Trophoblast cell (in vitro differentiated cells and primary cell): ENCODE results near the gene AMN.
"Not testable (repeated sequence)": the region's sequence is repeated elsewhere in the genome, so short reads cannot be mapped to it uniquely, and the experiment has no call there.

ENCODE experiments used
- DNase-seq, 2 donors: peaks; one replicate each; pipeline ENCODE4 v3.0.0-alpha.2; 2016
- H2AFZ ChIP-seq: 2 replicates; pipeline ENCODE4 v1.6.1; 2013; ENCODE audit warnings: low read length, moderate library complexity, mild to moderate bottlenecking; ENCODE audit not compliant: insufficient read depth, poor library complexity
- H2AK5ac ChIP-seq: 2 replicates; pipeline ENCODE4 v1.6.1; 2013; ENCODE audit warnings: mild to moderate bottlenecking, low read length
- H2BK120ac ChIP-seq: 2 replicates; pipeline ENCODE4 v1.6.1; 2013; ENCODE audit warnings: low read length, mild to moderate bottlenecking, moderate library complexity; ENCODE audit not compliant: insufficient read depth, poor library complexity
- H2BK12ac ChIP-seq: 2 replicates; pipeline ENCODE4 v1.6.1; 2013; ENCODE audit warnings: mild to moderate bottlenecking, low read length, moderate library complexity
- H2BK5ac ChIP-seq: 2 replicates; pipeline ENCODE4 v1.6.1; 2013; ENCODE audit warnings: low read length, low read depth, moderate library complexity, mild to moderate bottlenecking; ENCODE audit not compliant: poor library complexity
- H3K14ac ChIP-seq: 2 replicates; pipeline ENCODE4 v1.6.1; 2013; ENCODE audit warnings: mild to moderate bottlenecking, low read length
- H3K18ac ChIP-seq: 2 replicates; pipeline ENCODE4 v1.6.1; 2013; ENCODE audit warnings: mild to moderate bottlenecking, low read length
- H3K23ac ChIP-seq: 2 replicates; pipeline ENCODE4 v1.6.1; 2013; ENCODE audit warnings: low read length
- H3K27ac ChIP-seq: 2 replicates; pipeline ENCODE4 v1.5.1; 2013; ENCODE audit warnings: low read depth, mild to moderate bottlenecking, inconsistent platforms, low read length, moderate library complexity
- H3K27me3 ChIP-seq: 2 replicates; pipeline ENCODE4 v1.6.1; 2013; ENCODE audit warnings: inconsistent platforms, mild to moderate bottlenecking, low read length, moderate library complexity; ENCODE audit not compliant: insufficient read depth
- H3K36me3 ChIP-seq, 2 experiments: 1 replicate in 1 of 2; 2 replicates in 1 of 2; pipeline ENCODE4 v1.6.1; 2013; ENCODE audit warnings: low read length in 2 of 2, mild to moderate bottlenecking in 2 of 2, moderate library complexity in 1 of 2; ENCODE audit not compliant: insufficient read depth in 2 of 2, control insufficient read depth in 1 of 2
- H3K4ac ChIP-seq: 2 replicates; pipeline ENCODE4 v1.6.1; 2013; ENCODE audit warnings: low read depth, mild to moderate bottlenecking, low read length, moderate library complexity
- H3K4me1 ChIP-seq, 2 experiments: 1 replicate in 1 of 2; 2 replicates in 1 of 2; pipeline ENCODE4 v1.6.1; 2013; ENCODE audit warnings: low read length in 2 of 2, mild to moderate bottlenecking in 2 of 2, moderate library complexity in 1 of 2; ENCODE audit not compliant: insufficient read depth in 2 of 2, control insufficient read depth in 1 of 2
- H3K4me2 ChIP-seq: 2 replicates; pipeline ENCODE4 v1.6.1; 2013; ENCODE audit warnings: inconsistent platforms, mild to moderate bottlenecking, low read length, moderate library complexity
- H3K4me3 ChIP-seq: 2 replicates; pipeline ENCODE4 v1.5.1; 2013; ENCODE audit warnings: mild to moderate bottlenecking, low read depth, low read length, inconsistent platforms
- H3K79me1 ChIP-seq: one replicate; pipeline ENCODE4 v1.6.1; 2013; ENCODE audit warnings: low read length
- H3K79me2 ChIP-seq: 2 replicates; pipeline ENCODE4 v1.6.1; 2013; ENCODE audit warnings: low read length, mild to moderate bottlenecking; ENCODE audit not compliant: control insufficient read depth, insufficient read depth, poor library complexity
- H3K9ac ChIP-seq: 2 replicates; pipeline ENCODE4 v1.6.1; 2013; ENCODE audit warnings: mild to moderate bottlenecking, low read length
- H3K9me3 ChIP-seq: 2 replicates; pipeline ENCODE4 v1.6.1; 2013; ENCODE audit warnings: low read depth, mild to moderate bottlenecking, control low read depth, inconsistent platforms, low read length; ENCODE audit not compliant: insufficient read depth
- H4K12ac ChIP-seq: 2 replicates; pipeline ENCODE4 v1.6.1; 2013; ENCODE audit warnings: low read depth, mild to moderate bottlenecking, low read length, moderate library complexity
- H4K8ac ChIP-seq: 2 replicates; pipeline ENCODE4 v1.6.1; 2013; ENCODE audit warnings: low read depth, mild to moderate bottlenecking, low read length, moderate library complexity
- H4K91ac ChIP-seq: one replicate; pipeline ENCODE4 v1.6.1; 2013; ENCODE audit warnings: low read depth, mild to moderate bottlenecking, low read length, moderate library complexity
- WGBS: extraction: QIAGEN DNeasy Blood & Tissue Kit; methylation state at CpG from one replicate; pipeline ENCODE4 v1.1.7; 2013; ENCODE audit warnings: missing lambda C conversion rate; ENCODE audit not compliant: insufficient read length, insufficient coverage; ENCODE audit errors: extremely low coverage; 5-methylcytosine and 5-hydroxymethylcytosine counted together

AMN gene

DNA sequence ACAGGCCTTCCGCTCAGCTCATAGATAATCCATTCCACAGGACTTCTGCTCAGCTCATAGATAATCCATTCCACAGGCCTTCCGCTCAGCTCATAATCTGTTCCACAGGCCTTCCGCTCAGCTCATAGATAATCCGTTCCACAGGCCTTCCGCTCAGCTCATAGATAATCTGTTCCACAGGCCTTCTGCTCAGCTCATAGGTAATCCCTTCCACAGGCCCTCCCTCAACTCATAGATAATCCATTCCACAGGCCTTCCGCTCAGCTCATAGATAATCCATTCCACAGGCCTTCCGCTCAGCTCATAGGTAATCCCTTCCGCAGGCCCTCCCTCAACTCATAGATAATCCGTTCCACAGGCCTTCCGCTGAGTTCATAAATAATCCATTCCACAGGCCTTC, 45.0 kb upstream of the AMN start:
- H3K9me3 ChIP-seq, H3K18ac ChIP-seq, H3K4me2 ChIP-seq, H3K27ac ChIP-seq, H2BK120ac ChIP-seq, H3K79me1 ChIP-seq, H3K4me3 ChIP-seq, H3K14ac ChIP-seq, H3K4ac ChIP-seq, H2BK12ac ChIP-seq, H4K8ac ChIP-seq, H4K91ac ChIP-seq, H2BK5ac ChIP-seq, H4K12ac ChIP-seq, H2AK5ac ChIP-seq, DNase-seq, H3K9ac ChIP-seq, H3K4me1 ChIP-seq, H3K79me2 ChIP-seq, H3K23ac ChIP-seq, H3K27me3 ChIP-seq, H2AFZ ChIP-seq: not testable (repeated sequence)
- peaks cover 9 to 17% of the 10 kb centered on the region in 2 experiments for H3K36me3 ChIP-seq
- no CpG with 5 or more reads among the region's 10 CpGs for WGBS

DNA sequence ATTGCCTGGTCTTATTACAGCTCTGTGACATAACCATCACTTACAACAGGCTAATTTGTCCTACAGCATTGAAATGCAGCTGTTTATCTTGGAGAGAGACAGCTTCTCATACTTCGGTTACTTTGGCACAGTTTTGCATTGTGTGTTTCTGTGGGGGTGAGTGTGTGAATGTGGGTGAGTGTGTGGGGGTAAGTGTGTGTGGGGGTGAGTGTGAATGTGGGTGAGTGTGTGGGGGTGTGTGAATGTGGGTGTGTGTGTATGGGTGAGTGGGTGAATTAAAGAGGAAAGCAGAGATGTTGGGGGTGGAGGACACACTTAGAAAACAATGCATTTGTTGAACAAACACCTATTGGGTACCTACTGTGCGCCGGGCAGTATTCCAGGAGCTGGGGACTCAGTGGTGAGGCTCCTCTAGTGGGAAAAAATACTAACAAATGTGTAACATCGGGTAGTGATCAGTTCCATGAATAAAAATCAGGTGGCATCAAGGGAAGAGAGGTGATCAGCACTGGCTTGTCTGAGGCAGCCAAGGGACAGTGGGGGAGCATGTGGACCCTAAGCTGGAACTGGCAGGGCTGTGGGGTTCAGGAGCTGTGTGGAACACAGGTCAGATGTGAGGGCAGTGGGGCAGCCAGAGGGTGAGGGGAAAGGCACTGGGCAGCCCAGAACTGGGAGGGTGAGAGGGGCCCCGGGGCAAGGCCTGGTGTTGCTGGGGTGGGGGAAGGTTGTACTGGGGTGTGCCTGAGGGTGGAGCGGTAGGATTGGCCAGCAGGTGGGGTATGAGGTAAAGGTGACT, 44.1 kb upstream of the AMN start:
- Histone ChIP-seq H4K91ac (no peak overlapping the region), H3K27ac (no peak overlapping the region), H4K8ac (no peak overlapping the region), H3K18ac (no peak overlapping the region), H3K27me3 (no peaks in the 10 kb centered on the region), H3K4ac (no peak overlapping the region), H3K23ac (no peak overlapping the region), H2BK12ac (no peak overlapping the region), H2AFZ (no peak overlapping the region), H3K9me3 (no peaks in the 10 kb centered on the region), H2AK5ac (no peak overlapping the region), H3K36me3 (peaks cover 6 to 13% of the 10 kb centered on the region in 2 experiments), H2BK120ac (no peak overlapping the region), H3K79me2 (no peaks in the 10 kb centered on the region), H3K9ac (no peak overlapping the region), H4K12ac (no peak overlapping the region), H3K4me1 (peaks cover 0 to 3% of the 10 kb centered on the region in 2 experiments), H2BK5ac (no peak overlapping the region), H3K4me3 (no peak overlapping the region), H3K14ac (no peak overlapping the region), H3K79me1 (no peaks in the 10 kb centered on the region), H3K4me2 (no peak overlapping the region)
- WGBS = no CpG with 5 or more reads among the region's 6 CpGs
- DNase-seq = no peak

DNA sequence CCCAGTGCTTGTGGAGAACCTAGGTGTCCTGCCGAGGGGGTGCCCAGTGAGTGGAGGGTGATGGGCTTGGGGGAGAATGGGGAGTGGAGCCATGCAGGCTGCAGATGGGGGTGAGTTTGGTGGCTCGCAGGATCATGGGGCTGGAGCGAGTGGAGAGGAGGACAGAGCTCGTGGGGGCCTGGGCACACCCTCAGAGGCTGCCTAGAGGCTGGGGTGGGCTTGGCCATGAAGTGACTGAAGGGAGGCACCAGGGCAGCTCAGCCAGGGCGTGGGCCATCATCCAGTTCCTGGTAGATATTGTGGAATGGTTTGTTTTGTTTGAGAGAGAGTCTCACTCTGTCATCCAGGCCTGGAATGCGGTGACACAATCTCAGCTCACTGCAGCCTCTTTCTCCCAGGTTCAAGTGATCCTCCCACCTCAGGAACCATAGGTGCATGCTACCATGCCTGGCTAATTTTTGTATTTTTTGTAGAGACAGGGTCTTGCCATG, 43.4 kb upstream of the AMN start:
- no peak overlapping the region for H3K9ac ChIP-seq
- no peak overlapping the region for H2BK5ac ChIP-seq
- no peak overlapping the region for H4K91ac ChIP-seq
- no peak overlapping the region for H3K4me2 ChIP-seq
- H3K27ac ChIP-seq = no peak overlapping the region
- no peak overlapping the region for H2BK12ac ChIP-seq
- H3K23ac ChIP-seq = no peak overlapping the region
- WGBS = no CpG with 5 or more reads among the region's 6 CpGs
- H3K36me3 ChIP-seq = peaks cover 7 to 13% of the 10 kb centered on the region in 2 experiments
- DNase-seq = peak; percentile 34 to 56
- no peak overlapping the region for H3K14ac ChIP-seq
- H3K4ac ChIP-seq = no peak overlapping the region
- no peak overlapping the region for H2AK5ac ChIP-seq
- no peak overlapping the region for H2BK120ac ChIP-seq
- no peaks in the 10 kb centered on the region for H3K79me1 ChIP-seq
- H4K12ac ChIP-seq = no peak overlapping the region
- no peak overlapping the region for H4K8ac ChIP-seq
- H3K9me3 ChIP-seq = no peaks in the 10 kb centered on the region
- no peak overlapping the region for H2AFZ ChIP-seq
- no peak overlapping the region for H3K18ac ChIP-seq
- H3K79me2 ChIP-seq = no peaks in the 10 kb centered on the region
- H3K4me3 ChIP-seq = no peak overlapping the region
- no peaks in the 10 kb centered on the region for H3K27me3 ChIP-seq
- H3K4me1 ChIP-seq = peaks cover 0 to 3% of the 10 kb centered on the region in 2 experiments

- Histone ChIP-seq H2AFZ (no peak overlapping the region), H3K27ac (no peak overlapping the region), H3K36me3 (peaks cover 3 to 9% of the 10 kb centered on the region in 2 experiments), H3K9ac (no peak overlapping the region), H3K79me1 (no peaks in the 10 kb centered on the region), H3K4me1 (peaks cover 4 to 5% of the 10 kb centered on the region in 2 experiments), H3K14ac (no peak overlapping the region), H3K18ac (no peak overlapping the region), H4K12ac (no peak overlapping the region), H2AK5ac (no peak overlapping the region), H2BK120ac (no peak overlapping the region), H3K27me3 (no peaks in the 10 kb centered on the region), H3K9me3 (no peaks in the 10 kb centered on the region), H3K79me2 (no peaks in the 10 kb centered on the region), H4K91ac (no peak overlapping the region), H3K4me3 (no peak overlapping the region), H2BK12ac (no peak overlapping the region), H3K4ac (no peak overlapping the region), H3K4me2 (no peak overlapping the region), H3K23ac (no peak overlapping the region), H4K8ac (no peak overlapping the region), H2BK5ac (no peak overlapping the region)
- no peak for DNase-seq
- no CpG with 5 or more reads among the region's 5 CpGs for WGBS
These were observed 40.1 kb upstream of the AMN start for GRCh38 chr14:102882226-102882906.
